Amniotic stem cell (primary cell): Measurements from ENCODE around the gene CEL.

Experiments used
- DNase-seq: peaks from one replicate; lab custom pipeline; 2025; lab: John Stamatoyannopoulos, UW

Gene CEL

GRCh38 chr9:133117271-133118178, 55.7 kb downstream of the CEL start:
- no peak for DNase-seq

GRCh38 chr9:133118179-133118520, 56.4 kb downstream of the CEL start:
- no peak for DNase-seq

DNA sequence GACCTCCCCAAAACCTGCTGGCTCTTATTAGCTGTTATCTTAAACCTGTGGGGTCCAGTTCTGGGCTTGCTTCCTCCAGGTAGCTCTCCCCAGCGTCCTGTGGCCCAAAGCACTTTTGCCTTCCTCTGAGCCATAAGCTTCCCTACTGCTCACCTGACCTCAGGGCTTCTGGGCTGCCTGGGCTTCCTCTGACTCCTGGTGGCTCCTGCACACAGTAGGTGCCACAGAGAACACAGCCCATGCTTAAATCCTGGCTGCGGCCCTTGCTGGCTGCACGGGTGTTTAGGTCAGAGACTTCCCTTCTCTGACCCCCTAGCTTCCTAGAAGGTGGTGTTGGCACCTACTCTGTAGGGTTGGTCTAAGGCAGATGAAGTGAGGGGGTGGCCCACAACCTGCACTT, 56.8 kb downstream of the CEL start:
- DNase-seq: no peak

DNA sequence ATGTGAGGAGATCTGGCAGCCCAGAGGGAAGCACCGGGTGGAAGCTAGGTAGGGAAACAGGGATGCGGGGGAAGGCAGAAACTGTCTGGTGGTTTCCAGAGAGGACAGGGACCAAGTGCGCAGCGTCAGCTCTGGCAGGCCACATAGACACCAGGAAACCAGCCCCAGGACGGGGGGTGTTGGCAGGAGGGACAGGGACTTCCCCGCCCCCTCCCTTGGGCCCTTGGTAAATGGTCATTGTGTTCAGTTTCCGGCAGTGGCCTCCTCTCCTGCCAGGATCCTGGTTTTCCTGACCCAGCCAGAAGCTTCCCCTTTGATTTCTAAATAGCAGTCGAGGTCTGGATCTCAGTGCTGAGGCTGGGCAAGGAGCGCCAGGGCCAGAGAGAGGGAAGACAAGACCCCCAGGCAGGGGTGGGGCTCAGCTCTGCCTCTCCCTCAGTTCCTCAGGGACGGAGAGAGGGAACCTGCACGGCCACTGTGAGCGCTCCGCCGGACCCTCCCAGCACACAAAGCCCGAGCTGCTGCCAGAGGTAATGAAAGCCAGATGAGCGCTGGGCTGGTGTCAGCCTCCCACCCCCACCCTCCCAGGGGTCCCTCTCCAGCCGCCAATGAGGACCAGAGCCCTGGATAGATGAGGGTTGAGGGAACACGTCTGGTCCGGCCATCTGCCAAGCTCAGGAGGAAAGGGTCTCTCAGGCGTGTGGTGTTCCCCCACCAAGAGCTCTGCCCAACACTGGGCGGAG, 57.5 kb downstream of the CEL start:
- no peak for DNase-seq

GRCh38 chr9:133119846-133120500, 58.2 kb downstream of the CEL start:
- no peak for DNase-seq

DNA sequence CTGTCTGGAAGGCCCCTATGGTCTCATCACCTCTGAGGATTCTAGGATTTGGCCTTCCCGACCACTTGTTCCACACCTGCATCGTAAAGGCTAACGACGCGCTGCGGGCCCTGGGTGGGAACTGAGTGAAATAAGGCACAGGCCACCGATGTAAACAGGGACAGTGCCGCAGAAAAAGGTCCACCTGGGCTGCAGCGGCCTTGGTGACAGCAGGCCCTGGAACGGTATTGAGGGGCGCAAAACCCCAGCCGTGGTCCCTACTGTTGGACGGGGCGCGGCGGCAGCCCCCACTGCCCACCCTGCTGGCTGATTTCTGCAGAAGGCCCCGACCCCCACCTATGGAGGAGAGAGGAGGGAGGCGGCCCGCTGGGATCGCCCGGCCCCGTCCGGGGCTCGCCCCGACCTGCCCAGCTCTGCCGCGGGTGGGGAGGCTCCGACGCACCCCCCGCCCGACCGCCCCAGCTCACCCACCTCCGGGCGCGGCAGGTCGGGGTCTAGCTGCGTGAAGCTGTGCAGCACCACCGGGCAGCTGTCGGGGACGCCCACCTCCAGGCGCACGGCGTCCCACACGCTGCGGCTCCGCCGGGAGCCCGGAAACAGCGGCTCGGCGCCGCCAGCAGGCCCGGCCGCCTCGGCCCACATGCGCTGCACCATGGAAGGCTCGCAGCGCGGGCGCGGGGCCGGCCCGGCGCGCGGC, 58.9 kb downstream of the CEL start:
- no peak for DNase-seq
